WTC11 (cell line): ENCODE measurements around the gene GALNT13.

Source experiments
- CBFB ChIP-seq: sonication (generic); formaldehyde crosslinking; IDR thresholded peaks from 2 replicates; pipeline ENCODE4 v1.8.1; 2022; ENCODE audit warnings: mild to moderate bottlenecking, low read depth, missing genetic modification reagents
- ETV6 ChIP-seq: sonication (generic); formaldehyde crosslinking; IDR thresholded peaks from 2 replicates; pipeline ENCODE4 v1.8.1; 2022; ENCODE audit warnings: mild to moderate bottlenecking, missing genetic modification reagents
- FOXP1 ChIP-seq: sonication (generic); formaldehyde crosslinking; IDR thresholded peaks from 2 replicates; pipeline ENCODE4 v1.8.0; 2022; ENCODE audit warnings: missing genetic modification reagents, mild to moderate bottlenecking, moderate library complexity, borderline replicate concordance
- JAZF1 ChIP-seq: fragments of 250-450 bp; sonication (Bioruptor Pico); IDR thresholded peaks from 2 replicates; pipeline ENCODE4 v1.9.0; 2021; ENCODE audit warnings: moderate library complexity, mild to moderate bottlenecking, inconsistent platforms
- NR1H2 ChIP-seq: sonication (generic); formaldehyde crosslinking; IDR thresholded peaks from 2 replicates; pipeline ENCODE4 v1.9.0; 2021; ENCODE audit warnings: mild to moderate bottlenecking, moderate library complexity, missing genetic modification reagents
- NR3C1 ChIP-seq: sonication (generic); formaldehyde crosslinking; conservative IDR thresholded peaks from 2 replicates; pipeline ENCODE4 v1.8.1; 2023; ENCODE audit warnings: low read depth, mild to moderate bottlenecking, missing genetic modification reagents
- PRDM15 ChIP-seq: sonication (generic); formaldehyde crosslinking; IDR thresholded peaks from 2 replicates; pipeline ENCODE4 v1.8.0; 2022; ENCODE audit warnings: missing genetic modification reagents
- TP53 ChIP-seq: sonication (generic); formaldehyde crosslinking; IDR thresholded peaks from 2 replicates; pipeline ENCODE4 v1.8.1; 2023; ENCODE audit warnings: mild to moderate bottlenecking, missing genetic modification reagents
- ZNF263 ChIP-seq: sonication (generic); formaldehyde crosslinking; IDR thresholded peaks from 2 replicates; pipeline ENCODE4 v1.8.1; 2022; ENCODE audit warnings: low read depth, mild to moderate bottlenecking, moderate library complexity, missing genetic modification reagents
- ZNF317 ChIP-seq: sonication (generic); formaldehyde crosslinking; IDR thresholded peaks from 2 replicates; pipeline ENCODE4 v1.8.1; 2023; ENCODE audit warnings: low read depth, mild to moderate bottlenecking, moderate library complexity, missing genetic modification reagents, borderline replicate concordance
- TF ChIP-seq, protein P1 (sequence below): sonication (generic); formaldehyde crosslinking; IDR thresholded peaks from 2 replicates; pipeline ENCODE4 v1.8.1; 2023; ENCODE audit warnings: mild to moderate bottlenecking, missing genetic modification reagents
- TF ChIP-seq, protein P2 (sequence below): fragments of 200-600 bp; IDR thresholded peaks from 2 replicates; pipeline ENCODE4 v1.8.0; 2022; ENCODE audit warnings: antibody characterized with exemption
- TF ChIP-seq, protein P3 (sequence below): fragments of 250-450 bp; sonication (Bioruptor Pico); IDR thresholded peaks from 2 replicates; pipeline ENCODE4 v1.9.0; 2021; ENCODE audit warnings: mild to moderate bottlenecking, borderline replicate concordance
- TF ChIP-seq, protein P4 (sequence below): sonication (generic); formaldehyde crosslinking; IDR thresholded peaks from 2 replicates; pipeline ENCODE4 v1.8.0; 2022; ENCODE audit warnings: mild to moderate bottlenecking, missing genetic modification reagents

DNA sequence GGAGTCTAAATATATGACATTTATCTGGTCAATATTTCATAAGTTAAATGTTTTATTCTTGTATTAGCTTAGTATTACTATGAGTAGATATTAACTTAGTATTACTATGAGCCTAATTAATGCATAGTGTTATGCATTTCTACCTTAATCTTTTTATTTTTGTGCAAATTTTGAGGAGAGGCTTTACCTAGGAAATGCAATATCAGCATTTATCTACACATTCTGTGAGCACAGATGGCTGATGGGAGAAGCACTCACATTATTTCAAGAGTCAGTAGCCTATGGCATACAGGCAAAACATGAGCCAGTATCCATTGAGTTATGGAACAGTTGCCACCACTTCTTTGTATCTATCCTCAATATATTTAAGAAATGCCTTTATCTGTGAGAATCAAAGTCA, 422.1 kb downstream of the GALNT13 start:
- TF ChIP-seq, protein P1, sequence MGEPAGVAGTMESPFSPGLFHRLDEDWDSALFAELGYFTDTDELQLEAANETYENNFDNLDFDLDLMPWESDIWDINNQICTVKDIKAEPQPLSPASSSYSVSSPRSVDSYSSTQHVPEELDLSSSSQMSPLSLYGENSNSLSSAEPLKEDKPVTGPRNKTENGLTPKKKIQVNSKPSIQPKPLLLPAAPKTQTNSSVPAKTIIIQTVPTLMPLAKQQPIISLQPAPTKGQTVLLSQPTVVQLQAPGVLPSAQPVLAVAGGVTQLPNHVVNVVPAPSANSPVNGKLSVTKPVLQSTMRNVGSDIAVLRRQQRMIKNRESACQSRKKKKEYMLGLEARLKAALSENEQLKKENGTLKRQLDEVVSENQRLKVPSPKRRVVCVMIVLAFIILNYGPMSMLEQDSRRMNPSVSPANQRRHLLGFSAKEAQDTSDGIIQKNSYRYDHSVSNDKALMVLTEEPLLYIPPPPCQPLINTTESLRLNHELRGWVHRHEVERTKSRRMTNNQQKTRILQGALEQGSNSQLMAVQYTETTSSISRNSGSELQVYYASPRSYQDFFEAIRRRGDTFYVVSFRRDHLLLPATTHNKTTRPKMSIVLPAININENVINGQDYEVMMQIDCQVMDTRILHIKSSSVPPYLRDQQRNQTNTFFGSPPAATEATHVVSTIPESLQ (CRISPR knock-in tag), result no peak
- no peak for TF ChIP-seq NR3C1 (CRISPR knock-in tag)
- TF ChIP-seq PRDM15 (CRISPR knock-in tag), result no peak
- no peak for TF ChIP-seq CBFB
- TF ChIP-seq, protein P2, sequence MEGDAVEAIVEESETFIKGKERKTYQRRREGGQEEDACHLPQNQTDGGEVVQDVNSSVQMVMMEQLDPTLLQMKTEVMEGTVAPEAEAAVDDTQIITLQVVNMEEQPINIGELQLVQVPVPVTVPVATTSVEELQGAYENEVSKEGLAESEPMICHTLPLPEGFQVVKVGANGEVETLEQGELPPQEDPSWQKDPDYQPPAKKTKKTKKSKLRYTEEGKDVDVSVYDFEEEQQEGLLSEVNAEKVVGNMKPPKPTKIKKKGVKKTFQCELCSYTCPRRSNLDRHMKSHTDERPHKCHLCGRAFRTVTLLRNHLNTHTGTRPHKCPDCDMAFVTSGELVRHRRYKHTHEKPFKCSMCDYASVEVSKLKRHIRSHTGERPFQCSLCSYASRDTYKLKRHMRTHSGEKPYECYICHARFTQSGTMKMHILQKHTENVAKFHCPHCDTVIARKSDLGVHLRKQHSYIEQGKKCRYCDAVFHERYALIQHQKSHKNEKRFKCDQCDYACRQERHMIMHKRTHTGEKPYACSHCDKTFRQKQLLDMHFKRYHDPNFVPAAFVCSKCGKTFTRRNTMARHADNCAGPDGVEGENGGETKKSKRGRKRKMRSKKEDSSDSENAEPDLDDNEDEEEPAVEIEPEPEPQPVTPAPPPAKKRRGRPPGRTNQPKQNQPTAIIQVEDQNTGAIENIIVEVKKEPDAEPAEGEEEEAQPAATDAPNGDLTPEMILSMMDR, result no peak
- no peak for TF ChIP-seq ZNF317 (CRISPR knock-in tag)
- TF ChIP-seq JAZF1 (CRISPR knock-in tag), result no peak
- no peak for TF ChIP-seq FOXP1 (CRISPR knock-in tag)
- TF ChIP-seq, protein P3, sequence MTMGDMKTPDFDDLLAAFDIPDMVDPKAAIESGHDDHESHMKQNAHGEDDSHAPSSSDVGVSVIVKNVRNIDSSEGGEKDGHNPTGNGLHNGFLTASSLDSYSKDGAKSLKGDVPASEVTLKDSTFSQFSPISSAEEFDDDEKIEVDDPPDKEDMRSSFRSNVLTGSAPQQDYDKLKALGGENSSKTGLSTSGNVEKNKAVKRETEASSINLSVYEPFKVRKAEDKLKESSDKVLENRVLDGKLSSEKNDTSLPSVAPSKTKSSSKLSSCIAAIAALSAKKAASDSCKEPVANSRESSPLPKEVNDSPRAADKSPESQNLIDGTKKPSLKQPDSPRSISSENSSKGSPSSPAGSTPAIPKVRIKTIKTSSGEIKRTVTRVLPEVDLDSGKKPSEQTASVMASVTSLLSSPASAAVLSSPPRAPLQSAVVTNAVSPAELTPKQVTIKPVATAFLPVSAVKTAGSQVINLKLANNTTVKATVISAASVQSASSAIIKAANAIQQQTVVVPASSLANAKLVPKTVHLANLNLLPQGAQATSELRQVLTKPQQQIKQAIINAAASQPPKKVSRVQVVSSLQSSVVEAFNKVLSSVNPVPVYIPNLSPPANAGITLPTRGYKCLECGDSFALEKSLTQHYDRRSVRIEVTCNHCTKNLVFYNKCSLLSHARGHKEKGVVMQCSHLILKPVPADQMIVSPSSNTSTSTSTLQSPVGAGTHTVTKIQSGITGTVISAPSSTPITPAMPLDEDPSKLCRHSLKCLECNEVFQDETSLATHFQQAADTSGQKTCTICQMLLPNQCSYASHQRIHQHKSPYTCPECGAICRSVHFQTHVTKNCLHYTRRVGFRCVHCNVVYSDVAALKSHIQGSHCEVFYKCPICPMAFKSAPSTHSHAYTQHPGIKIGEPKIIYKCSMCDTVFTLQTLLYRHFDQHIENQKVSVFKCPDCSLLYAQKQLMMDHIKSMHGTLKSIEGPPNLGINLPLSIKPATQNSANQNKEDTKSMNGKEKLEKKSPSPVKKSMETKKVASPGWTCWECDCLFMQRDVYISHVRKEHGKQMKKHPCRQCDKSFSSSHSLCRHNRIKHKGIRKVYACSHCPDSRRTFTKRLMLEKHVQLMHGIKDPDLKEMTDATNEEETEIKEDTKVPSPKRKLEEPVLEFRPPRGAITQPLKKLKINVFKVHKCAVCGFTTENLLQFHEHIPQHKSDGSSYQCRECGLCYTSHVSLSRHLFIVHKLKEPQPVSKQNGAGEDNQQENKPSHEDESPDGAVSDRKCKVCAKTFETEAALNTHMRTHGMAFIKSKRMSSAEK (CRISPR knock-in tag), result no peak
- TF ChIP-seq TP53 (CRISPR knock-in tag), result no peak
- TF ChIP-seq, protein P4, sequence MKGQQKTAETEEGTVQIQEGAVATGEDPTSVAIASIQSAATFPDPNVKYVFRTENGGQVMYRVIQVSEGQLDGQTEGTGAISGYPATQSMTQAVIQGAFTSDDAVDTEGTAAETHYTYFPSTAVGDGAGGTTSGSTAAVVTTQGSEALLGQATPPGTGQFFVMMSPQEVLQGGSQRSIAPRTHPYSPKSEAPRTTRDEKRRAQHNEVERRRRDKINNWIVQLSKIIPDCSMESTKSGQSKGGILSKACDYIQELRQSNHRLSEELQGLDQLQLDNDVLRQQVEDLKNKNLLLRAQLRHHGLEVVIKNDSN (CRISPR knock-in tag), result no peak
- TF ChIP-seq ETV6 (CRISPR knock-in tag), result no peak
- no peak for TF ChIP-seq ZNF263 (CRISPR knock-in tag)
- no peak for TF ChIP-seq NR1H2 (CRISPR knock-in tag)
